ENCODE results near the gene RPS6KB2.
"Not testable (repeated sequence)": the region's sequence is repeated elsewhere in the genome, so short reads cannot be mapped to it uniquely, and the experiment has no call there.

The RPS6KB2 gene

GRCh38 chr11:67410984-67411784 is 17.1 kb upstream of the RPS6KB2 start:
- DNase-seq (ENCODE audit: low spot score): no peak

GRCh38 chr11:67411785-67412152 is 16.5 kb upstream of the RPS6KB2 start:
- no peak for DNase-seq (ENCODE audit: low spot score)

GRCh38 chr11:67412495-67413179 is 15.7 kb upstream of the RPS6KB2 start:
- DNase-seq (ENCODE audit: low spot score): no peak

GRCh38 chr11:67413266-67413849 is 14.9 kb upstream of the RPS6KB2 start:
- DNase-seq (ENCODE audit: low spot score): peak; percentile 45

GRCh38 chr11:67415501-67416304 is 12.6 kb upstream of the RPS6KB2 start, which contains the start of gene CARNS1:
Gene CARNS1, plus strand, starts transcription at chr11:67415678. Its CDS starts 522 bp downstream, at chr11:67416200.
- no peak for DNase-seq (ENCODE audit: low spot score)

- DNase-seq (ENCODE audit: low spot score): peak; percentile 58
Measured at GRCh38 chr11:67416416-67417335, 11.6 kb upstream of the RPS6KB2 start.

- no peak for DNase-seq (ENCODE audit: low spot score)
Measured at GRCh38 chr11:67417425-67417824, 10.9 kb upstream of the RPS6KB2 start.

GRCh38 chr11:67418476-67419281 is 9.6 kb upstream of the RPS6KB2 start:
- peak; percentile 28 for DNase-seq (ENCODE audit: low spot score)

- no peak for DNase-seq (ENCODE audit: low spot score)
Measured at GRCh38 chr11:67419325-67420049, 8.8 kb upstream of the RPS6KB2 start.

GRCh38 chr11:67420147-67420645 is 8.1 kb upstream of the RPS6KB2 start:
- DNase-seq (ENCODE audit: low spot score): no peak

GRCh38 chr11:67420646-67421429 is 7.5 kb upstream of the RPS6KB2 start:
- peak; percentile 82 for DNase-seq (ENCODE audit: low spot score)

- no peak for DNase-seq (ENCODE audit: low spot score)
Measured at GRCh38 chr11:67421430-67422031, 6.8 kb upstream of the RPS6KB2 start.

- no peak for DNase-seq (ENCODE audit: low spot score)
Measured at GRCh38 chr11:67422891-67423290, 5.4 kb upstream of the RPS6KB2 start.

- no peak for DNase-seq (ENCODE audit: low spot score)
Measured at GRCh38 chr11:67423466-67423865, 4.8 kb upstream of the RPS6KB2 start.

GRCh38 chr11:67423891-67424613 is 4.2 kb upstream of the RPS6KB2 start:
- DNase-seq (ENCODE audit: low spot score): no peak

GRCh38 chr11:67427364-67427859 is 882 bp upstream of the RPS6KB2 start:
- not testable (repeated sequence) for DNase-seq (ENCODE audit: low spot score)

GRCh38 chr11:67429038-67429668 is 859 bp downstream of the RPS6KB2 start:
- DNase-seq (ENCODE audit: low spot score): no peak

All from pons (tissue), 1 donor.